ENCODE results near the gene PCSK4. TPM values are rescaled to one million over a fixed set of nuclear protein-coding genes. Genes with fewer than 3 reads are reported as not detected.

PCSK4 gene
- total RNA-seq, 1 experiment from 2014 or later = 3.9 TPM

DNA sequence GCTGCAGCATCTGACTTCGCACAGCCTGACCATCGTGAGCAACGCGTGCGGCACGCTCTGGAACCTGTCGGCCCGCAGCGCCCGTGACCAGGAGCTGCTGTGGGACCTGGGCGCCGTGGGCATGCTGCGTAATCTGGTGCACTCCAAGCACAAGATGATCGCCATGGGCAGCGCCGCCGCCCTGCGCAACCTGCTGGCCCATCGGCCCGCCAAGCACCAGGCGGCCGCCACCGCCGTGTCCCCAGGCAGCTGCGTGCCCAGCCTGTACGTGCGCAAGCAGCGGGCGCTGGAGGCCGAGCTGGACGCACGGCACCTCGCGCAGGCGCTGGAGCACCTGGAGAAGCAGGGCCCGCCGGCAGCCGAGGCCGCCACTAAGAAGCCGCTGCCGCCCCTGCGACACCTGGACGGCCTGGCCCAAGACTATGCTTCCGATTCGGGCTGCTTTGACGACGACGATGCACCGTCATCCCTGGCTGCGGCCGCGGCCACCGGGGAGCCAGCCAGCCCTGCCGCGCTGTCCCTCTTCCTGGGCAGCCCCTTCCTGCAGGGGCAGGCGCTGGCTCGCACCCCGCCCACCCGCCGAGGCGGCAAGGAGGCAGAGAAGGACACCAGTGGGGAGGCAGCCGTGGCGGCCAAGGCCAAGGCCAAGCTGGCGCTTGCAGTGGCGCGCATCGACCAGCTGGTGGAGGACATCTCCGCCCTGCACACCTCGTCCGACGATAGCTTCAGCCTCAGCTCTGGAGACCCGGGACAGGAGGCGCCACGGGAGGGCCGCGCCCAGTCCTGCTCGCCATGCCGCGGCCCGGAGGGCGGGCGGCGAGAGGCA is 24.7 kb downstream of the PCSK4 start:
- CTCF ChIA-PET = no interaction called here

DNA sequence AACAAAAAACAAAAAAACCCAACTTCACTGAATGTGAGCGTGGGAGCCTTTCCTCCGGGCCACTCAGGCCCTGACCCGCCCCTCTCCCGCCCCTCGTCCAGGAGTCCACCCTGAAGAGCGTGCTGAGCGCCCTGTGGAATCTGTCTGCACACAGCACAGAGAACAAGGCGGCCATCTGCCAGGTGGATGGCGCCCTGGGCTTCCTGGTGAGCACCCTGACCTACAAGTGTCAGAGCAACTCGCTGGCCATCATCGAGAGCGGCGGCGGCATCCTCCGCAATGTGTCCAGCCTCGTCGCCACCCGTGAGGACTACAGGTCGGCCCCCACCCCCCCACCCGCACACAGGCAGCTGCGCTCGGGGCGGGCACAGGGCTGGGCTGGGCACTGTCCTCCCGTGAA is 28.3 kb downstream of the PCSK4 start:
- Histone ChIP-seq H3K9ac (ENCODE audit: low read length) (no peak overlapping the region), H3K9me3 (ENCODE audit: low read length) (no peaks in the 10 kb centered on the region), H3K79me2 (ENCODE audit: low read length) (peaks cover 10% of the 10 kb centered on the region), H3K27ac (ENCODE audit: low read length) (no peak overlapping the region), H2AFZ (ENCODE audit: low read length) (no peak overlapping the region), H3K27me3 (ENCODE audit: low read length) (no peaks in the 10 kb centered on the region), H3K4me1 (ENCODE audit: insufficient read depth, low read length) (no peaks in the 10 kb centered on the region), H4K20me1 (ENCODE audit: low read length) (no peaks in the 10 kb centered on the region), H3K36me3 (ENCODE audit: low read depth, low read length) (no peaks in the 10 kb centered on the region), H3K4me2 (ENCODE audit: low read length) (no peak overlapping the region), H3F3A (ENCODE audit: low read length, unreplicated experiment) (no peaks in the 10 kb centered on the region), H3K9me2 (replicated peaks; ENCODE audit: low read length) (no peaks in the 10 kb centered on the region), H3K4me3 (ENCODE audit: low read length) (no peak overlapping the region)
- no peak for ATAC-seq
- ChIA-PET CTCF (no interaction called here), POLR2A (ENCODE audit: unreplicated experiment) (no interaction called here)
- no TSS peak for BruUV-seq (replicated peaks)
- no peak for DNase-seq
- TF ChIP-seq, protein P1, sequence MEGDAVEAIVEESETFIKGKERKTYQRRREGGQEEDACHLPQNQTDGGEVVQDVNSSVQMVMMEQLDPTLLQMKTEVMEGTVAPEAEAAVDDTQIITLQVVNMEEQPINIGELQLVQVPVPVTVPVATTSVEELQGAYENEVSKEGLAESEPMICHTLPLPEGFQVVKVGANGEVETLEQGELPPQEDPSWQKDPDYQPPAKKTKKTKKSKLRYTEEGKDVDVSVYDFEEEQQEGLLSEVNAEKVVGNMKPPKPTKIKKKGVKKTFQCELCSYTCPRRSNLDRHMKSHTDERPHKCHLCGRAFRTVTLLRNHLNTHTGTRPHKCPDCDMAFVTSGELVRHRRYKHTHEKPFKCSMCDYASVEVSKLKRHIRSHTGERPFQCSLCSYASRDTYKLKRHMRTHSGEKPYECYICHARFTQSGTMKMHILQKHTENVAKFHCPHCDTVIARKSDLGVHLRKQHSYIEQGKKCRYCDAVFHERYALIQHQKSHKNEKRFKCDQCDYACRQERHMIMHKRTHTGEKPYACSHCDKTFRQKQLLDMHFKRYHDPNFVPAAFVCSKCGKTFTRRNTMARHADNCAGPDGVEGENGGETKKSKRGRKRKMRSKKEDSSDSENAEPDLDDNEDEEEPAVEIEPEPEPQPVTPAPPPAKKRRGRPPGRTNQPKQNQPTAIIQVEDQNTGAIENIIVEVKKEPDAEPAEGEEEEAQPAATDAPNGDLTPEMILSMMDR (conservative IDR thresholded peaks at IDR 0.05; ENCODE audit: low read depth, low read length) = no peak
- no peak for TF ChIP-seq EZH2phosphoT487 (IDR thresholded peaks at IDR 0.05; ENCODE audit: borderline replicate concordance, low read length)
- TF ChIP-seq EZH2 (IDR thresholded peaks at IDR 0.05; ENCODE audit: low read length, unreplicated experiment) = no peak
- intact Hi-C loops (cut with micrococcal nuclease) = no loop called here

More for the DNA sequence above, 24.7 kb downstream of the PCSK4 start:
- intact Hi-C loops (cut with micrococcal nuclease) = no loop called here
- no peak for TF ChIP-seq EZH2phosphoT487 (IDR thresholded peaks at IDR 0.05; ENCODE audit: borderline replicate concordance, low read length)
- TF ChIP-seq, protein P1 (conservative IDR thresholded peaks at IDR 0.05; ENCODE audit: low read depth, low read length) = no peak
- TF ChIP-seq EZH2 (IDR thresholded peaks at IDR 0.05; ENCODE audit: low read length, unreplicated experiment) = no peak
- no peak overlapping the region for H3K27ac ChIP-seq (ENCODE audit: low read length)
- no peak overlapping the region for H2AFZ ChIP-seq (ENCODE audit: low read length)
- peaks cover 6% of the 10 kb centered on the region for H3K4me1 ChIP-seq (ENCODE audit: insufficient read depth, low read length)
- H4K20me1 ChIP-seq (ENCODE audit: low read length) = no peaks in the 10 kb centered on the region
- H3F3A ChIP-seq (ENCODE audit: low read length, unreplicated experiment) = no peaks in the 10 kb centered on the region
- H3K9ac ChIP-seq (ENCODE audit: low read length) = no peak overlapping the region
- no peaks in the 10 kb centered on the region for H3K27me3 ChIP-seq (ENCODE audit: low read length)
- DNase-seq = no peak
- no peaks in the 10 kb centered on the region for H3K36me3 ChIP-seq (ENCODE audit: low read depth, low read length)
- H3K4me3 ChIP-seq (ENCODE audit: low read length) = no peak overlapping the region
- H3K9me3 ChIP-seq (ENCODE audit: low read length) = no peaks in the 10 kb centered on the region
- POLR2A ChIA-PET (ENCODE audit: unreplicated experiment) = no interaction called here
- no peaks in the 10 kb centered on the region for H3K9me2 ChIP-seq (replicated peaks; ENCODE audit: low read length)
- no TSS peak for BruUV-seq (replicated peaks)
- H3K79me2 ChIP-seq (ENCODE audit: low read length) = peaks cover 27% of the 10 kb centered on the region
- no peak overlapping the region for H3K4me2 ChIP-seq (ENCODE audit: low read length)
- no peak for ATAC-seq
